Globus pallidus (tissue), 1 donor: ENCODE data around the gene IFNA17.
A peak's percentile ranks its signal among the peaks of the same experiment; 100 is the strongest.
"Not testable (repeated sequence)": the region's sequence is repeated elsewhere in the genome, so short reads cannot be mapped to it uniquely, and the experiment has no call there.

Experiments
- DNase-seq: peaks from one replicate; pipeline ENCODE4 v3.0.0-alpha.2; 2015; ENCODE audit warnings: low spot score

Gene IFNA17

DNA sequence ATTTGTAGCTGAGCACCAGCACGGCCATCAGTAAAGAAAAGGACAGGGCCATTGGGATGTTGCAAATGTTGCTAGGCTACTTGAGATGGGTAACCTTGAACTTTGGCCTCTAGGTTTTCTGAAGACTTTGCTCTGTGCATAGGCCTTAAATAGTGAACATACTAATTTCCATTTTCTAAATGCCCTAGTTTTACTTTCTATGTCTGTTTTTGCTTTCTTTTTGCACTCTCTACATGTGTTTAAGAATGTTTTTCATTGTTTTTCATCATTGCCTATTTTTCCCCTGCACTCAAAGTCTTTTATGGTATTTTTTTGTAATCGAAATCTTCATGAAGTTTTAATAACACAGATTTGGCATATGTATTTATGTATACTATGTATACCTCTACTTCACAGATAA lies at the start of gene IFNA17:
Gene IFNA17 (minus strand): TSS at position 101 of the 400 bp plus-strand sequence. CDS start 49 bp downstream, at position 52.
- no peak for DNase-seq

DNA sequence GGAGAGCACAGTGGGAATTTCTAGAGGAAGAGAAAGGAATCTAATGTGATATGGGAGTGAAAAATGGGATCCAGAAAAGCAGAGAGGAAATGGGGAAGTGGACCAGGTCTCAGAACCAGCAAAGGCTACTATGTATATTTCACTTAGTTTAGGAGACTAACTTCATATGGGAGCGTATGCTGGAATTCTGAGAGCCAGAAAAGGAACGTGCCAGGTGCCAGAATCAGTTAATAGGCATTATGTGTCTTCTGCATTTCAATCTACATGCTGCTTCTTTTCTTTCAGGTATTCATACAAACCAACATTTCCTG lies 40.3 kb upstream of the IFNA17 start:
- DNase-seq = no peak

DNA sequence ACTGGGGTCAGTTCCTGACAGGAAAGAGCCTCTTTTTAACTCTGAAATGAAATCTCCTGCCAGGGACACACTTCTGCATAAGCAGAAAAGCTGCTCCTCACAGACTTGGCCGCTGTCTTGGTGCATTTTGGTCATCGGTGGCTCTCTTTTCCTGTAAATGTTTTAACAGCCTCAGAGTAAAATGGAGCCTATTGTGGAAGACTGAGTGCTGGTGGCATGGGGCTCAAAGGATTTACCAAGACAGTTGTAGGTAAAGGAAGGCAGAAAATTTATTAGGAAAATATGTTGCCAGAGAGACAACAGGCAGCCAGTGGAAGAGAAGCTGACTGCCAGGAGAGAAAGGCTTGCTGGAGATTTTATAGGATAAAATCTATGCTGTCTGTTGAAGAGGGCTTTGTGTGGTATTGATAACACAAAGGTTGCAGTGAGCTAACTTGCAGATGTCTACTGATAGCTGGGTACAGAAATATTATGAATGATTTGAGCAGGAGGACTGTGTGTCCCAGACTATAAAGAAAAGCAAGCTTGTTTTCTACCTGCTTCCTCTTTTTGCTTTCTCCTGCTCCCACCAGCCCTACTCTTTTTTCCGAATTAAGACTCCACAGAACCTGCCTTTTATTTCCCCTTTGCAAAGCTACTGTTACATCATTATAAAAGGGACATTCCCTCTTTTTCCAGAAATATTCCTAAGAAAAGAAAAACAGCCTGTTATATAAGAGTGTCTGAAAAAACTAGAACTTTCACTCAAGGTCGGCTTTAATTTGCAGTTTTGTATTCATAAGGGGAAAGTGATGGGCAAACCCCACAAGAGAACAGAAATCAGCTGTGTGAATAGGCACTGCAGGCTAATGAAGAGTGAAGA lies 39.7 kb upstream of the IFNA17 start:
- no peak for DNase-seq

DNA sequence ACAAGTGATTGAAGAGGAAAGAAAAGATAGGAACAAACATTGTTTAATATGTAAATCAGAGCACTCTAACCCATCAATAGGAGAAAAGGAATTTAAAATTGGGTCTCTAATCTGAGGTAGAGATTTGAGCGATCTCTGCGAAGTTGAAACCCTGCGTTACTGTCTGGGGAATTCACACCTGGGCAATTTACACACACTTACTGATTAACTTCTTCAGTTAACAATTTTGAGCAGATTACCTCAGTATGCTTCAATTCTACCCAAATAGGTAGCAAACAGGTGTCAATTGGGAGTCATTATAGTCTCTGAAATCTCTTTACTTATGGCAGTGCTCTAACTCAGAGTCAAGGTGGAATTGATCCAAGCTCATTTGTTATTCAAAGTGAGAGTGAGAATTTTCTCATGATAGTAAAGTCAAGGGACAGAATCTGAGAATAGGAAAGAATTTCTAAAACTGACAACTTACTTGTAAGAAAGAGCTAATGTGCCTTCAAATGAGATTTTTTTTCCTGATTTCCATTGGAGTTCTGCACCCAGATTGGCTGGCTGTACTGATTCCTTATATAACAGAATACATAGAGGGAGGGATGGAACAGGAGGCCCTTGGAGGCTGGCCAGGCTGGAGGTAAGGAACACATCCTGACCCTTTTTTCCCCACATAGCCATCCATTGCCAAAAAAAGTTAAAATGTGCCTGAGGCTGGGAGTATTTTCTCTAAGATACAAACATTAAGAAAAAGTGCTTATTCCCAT lies 38.9 kb upstream of the IFNA17 start:
- no peak for DNase-seq

DNA sequence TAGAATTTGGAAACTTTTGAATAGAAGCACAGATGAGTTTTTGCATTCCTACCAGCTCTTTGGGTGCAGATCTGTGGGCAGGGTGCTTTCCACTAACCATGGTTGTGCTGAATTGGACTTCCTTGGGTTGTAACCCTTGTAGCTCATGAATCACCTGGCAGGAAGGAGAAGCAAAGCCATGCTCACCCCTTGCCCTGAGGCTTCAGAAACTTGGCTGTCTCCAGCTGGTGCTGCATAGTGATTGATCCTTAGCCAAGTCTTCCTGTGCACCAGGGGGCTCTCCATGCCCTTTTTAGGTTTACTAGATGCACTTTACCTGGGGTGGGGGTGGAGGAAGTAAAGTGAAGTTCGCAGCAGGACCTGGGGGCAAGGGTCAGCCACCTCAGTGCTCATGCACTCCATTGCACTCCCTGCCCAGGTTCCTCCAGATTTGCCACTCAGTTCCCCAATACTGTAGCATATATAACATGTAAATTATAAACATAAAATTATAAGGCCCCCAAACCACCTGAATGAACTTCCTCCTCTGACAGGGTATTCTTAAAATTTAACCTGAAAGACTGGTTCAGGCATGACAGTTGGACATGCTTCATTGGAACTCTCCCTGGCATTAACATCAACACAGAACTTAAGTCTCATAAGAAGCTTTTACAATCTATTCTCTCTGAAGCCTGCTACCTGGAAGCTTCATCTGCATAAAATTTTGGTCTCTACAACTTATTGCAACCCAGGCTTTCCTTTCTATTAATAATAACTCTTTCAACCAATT lies 37.6 kb upstream of the IFNA17 start:
- no peak for DNase-seq

DNA sequence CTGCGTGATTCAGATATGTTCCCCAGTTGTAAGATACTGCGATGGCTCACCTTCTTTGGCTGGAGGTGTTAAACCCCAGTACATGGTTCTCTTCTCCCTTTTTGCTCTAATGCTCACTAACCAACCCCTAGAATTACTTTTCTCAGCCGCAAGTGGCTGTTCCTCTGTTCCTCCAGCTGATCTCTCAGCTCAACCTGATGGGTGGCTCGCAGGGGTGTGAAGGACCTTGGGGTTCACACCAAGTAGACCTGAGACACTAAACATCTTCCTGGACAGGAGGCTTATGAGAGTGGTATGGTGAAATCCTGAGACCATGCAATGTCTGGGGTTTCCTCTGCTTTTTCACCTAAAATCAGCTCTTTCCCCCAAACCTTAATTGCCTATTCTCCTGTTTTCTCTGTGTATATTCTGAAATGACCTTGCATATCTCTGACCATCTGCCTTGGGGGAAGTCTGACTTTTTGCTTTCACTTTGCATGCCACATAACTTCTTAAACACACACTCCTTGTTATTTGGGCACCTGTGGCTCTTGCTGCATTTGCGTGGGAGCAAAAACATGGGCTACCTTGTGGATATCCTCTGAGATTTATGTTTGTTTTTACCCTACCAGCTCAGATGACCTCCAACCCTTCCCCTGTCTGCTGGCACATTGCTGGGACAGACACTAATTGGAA lies 27.7 kb upstream of the IFNA17 start:
- no peak for DNase-seq

DNA sequence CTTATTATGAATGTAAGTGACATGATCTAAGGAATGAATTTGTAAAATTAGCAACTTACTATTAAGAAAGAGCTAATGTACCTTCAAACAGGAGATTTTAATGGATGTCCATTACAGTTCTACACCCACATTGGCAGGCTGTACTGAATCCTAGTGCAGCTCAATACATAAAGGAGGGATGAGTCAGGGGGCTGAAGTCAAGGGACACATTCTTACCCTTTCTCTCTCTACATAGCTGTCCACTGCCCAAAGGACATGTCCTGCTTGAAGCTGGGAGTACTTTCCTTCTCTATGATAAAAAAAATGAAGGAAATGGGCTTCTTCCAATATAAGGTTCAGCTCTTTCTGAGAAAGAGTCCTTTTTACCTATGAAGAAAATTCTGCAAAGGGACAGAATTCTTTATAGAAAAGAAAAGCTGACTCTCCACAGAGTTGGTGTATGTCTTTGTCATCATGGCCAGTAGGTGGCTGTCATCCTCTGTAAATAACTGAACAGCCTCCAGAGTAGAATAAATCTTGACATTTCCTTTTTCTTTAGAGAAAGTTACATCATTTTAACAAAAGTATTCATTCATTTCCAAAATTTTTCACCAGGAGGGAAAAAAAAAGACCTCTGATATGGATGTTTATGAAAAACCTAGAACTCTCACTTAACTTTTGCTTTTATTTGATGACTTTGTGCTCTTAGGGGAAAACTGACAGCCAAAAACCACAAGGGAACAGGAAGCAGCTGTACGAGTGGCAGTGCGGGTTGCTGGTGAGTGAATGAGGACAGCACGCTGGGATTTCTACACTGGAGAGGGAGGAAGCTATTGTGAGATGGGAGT lies 24.9 kb upstream of the IFNA17 start:
- DNase-seq = peak; percentile 49

DNA sequence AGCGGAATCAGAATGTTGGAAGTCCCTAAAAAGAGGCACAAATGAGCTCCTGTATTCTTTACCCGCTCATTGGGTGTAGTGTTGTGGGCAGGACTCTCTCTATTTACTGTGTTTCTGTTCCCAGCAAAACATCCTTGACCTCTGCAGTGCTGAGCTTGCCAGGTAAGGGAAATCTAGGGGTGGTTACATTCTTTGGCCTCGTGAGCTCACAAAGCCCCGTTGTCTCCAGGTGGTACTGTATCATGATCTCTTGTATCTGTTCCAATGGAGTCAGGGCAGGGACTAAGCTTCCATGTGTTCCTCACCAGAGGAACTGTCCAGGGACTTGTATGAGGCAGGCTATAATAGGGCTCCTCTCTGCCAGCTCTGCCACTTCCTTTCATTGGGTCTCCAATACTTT lies 23.6 kb upstream of the IFNA17 start:
- DNase-seq = no peak

DNA sequence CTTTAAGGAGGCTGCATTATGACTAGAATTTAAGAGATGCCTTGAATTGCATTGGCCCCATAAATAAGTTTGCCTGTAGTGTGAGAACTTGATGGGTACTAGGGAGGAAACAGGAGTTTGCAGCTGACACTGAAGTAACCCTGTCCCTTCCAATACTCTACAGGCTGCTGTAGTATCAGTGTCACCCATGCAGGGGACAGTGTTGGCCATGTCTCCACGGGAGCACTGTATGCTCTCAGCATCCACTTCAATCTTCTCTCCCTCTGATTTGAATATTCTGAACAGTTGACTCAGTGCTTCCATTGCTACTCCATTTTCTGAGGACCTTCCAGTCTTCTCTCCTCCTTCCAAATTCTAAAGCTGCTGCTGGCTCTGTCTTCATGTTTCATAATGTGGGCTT lies 23.2 kb upstream of the IFNA17 start:
- no peak for DNase-seq

DNA sequence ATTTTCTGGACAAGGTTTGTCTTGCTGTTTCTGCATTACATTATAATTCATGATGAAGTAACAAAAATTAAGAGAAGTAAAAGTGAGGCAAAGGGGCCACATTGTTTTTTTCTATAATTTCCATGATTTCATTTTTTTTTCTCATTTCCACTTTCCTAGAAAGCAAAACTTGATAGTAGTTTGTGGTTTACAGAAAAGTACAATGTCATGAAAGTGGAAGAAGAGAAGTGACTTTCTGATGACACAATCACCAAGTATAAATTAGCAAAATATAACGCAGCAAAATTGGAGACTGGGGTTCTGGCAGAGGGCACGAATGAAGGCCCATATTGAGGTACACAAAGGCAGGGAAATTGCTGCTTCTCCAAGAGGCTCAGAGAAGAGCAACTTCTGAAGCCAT lies 16.8 kb upstream of the IFNA17 start:
- DNase-seq = no peak

DNA sequence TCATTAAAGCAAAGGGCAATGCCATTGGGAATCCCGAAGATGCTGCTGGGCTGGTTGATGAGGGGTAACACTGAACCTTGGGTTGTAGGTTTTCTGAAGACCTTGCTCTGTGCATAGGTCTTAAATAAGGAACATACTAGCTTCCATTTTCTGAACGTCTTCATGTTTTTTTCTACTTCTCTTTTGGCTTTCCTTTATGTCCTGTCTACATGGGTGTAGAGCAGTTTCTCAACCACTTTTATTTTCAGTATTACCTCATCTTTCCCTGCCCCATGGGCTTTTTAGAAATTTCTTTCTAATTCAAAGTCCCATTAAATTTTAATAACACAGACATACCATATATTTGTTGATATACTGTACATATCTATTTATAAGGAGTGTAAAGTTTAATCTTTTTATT lies 11.9 kb upstream of the IFNA17 start, which contains the start of gene IFNA14:
Gene IFNA14 (minus strand): TSS at position 95 of the 400 bp plus-strand sequence. CDS start 70 bp downstream, at position 25.
- DNase-seq = no peak

DNA sequence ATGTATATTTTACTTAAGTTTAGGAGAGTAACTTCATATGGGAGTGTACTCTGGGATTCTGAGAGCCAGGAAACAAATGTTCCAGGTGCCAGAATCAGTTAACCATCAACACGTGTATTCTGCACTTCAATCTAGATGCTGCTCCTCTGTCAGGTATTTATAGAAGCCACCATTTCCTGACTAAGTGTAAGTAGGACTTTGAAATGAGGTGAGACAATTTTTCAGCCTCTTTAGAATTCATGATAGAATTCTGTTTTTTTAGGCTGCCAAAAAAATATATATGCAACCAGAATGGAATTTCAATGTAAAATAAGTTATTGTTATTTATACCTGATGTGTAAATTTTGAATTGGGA lies 8.3 kb upstream of the IFNA17 start:
- DNase-seq = not testable (repeated sequence)

DNA sequence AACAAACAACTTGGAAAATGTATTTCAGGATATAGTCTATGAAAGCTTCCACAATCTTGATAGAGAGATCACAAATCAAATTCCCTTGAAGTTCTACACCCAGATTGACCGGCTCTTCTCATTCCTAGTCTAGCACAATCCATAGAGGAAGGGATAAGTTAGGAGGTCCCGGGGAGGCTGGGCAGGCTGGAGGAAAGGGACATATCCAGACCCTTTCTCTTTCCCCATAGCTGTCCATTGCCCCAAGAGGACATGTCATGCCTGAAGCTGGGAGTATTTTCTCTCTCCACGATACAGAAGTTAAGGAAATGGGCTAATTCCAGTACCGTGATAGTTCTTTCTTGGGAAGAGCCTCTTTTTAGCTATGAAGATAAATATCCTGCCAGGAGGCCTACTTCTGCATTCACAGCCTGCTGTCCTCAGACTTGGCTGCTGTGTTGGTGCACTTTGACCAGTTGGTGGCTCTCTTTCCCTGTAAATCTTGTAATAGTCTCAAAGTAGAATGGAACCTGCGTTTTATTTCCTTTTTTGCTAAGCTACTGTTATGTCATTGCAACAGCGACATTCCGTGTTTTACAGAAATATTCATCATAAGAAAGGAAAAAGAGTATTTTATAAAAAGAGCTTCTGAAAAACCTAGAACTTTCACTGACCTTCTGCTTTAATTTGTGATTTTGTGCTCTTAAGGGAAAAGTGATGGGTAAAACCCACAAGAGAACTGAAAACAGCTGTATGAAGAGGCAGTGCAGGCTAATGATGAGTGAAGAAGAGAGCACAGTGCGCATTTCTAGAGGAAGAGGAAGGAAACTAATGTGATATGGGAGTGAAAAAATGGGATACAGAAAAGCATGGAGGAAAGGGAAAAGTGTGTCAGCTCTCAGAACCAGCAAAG lies 7.7 kb upstream of the IFNA17 start:
- DNase-seq = peak; percentile 50

DNA sequence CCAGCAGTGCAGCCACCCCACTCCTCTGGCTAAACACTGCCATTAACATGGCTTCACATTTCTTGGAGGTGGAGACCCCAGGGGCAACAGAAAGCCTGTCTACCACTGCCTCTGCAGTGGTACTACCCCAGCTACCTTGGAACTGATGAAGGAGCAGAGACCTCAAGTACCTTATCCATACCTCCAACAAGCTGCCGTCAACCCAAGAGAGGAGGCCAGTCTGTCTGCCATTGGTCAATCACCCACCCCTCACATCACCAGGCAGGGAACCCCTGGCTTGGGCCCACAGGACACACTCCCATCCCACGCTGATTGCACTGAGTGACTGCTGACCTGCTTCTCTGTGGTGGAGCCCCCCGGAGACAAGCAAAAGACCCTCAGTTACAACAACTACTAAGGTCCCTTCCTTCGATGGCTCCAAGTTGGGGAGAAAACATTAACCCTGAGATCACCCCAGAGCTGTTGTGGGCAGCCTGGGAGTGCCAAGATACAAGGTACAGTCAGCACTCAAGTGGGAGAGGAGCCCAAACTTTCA lies 6.2 kb upstream of the IFNA17 start:
- no peak for DNase-seq

DNA sequence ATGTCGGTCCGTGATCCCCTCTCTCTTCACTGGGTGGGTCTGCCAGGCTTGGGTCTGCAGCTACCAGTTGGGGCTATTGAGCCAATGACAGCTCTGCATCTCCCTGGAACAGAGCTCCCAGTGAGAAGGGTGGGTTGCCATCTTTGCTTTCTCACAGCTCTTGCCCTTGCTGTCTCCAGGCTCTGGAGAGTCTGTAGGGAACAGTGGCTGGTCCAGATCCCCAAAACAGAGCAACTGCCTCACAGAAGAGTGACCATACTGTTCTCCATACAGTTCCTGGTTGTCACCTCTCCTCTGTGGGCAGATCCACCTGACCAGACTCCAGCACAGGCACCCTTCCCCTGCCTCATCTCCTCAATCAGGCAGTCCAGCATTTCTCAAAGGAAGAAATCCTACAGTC lies 5.2 kb upstream of the IFNA17 start:
- DNase-seq = no peak

DNA sequence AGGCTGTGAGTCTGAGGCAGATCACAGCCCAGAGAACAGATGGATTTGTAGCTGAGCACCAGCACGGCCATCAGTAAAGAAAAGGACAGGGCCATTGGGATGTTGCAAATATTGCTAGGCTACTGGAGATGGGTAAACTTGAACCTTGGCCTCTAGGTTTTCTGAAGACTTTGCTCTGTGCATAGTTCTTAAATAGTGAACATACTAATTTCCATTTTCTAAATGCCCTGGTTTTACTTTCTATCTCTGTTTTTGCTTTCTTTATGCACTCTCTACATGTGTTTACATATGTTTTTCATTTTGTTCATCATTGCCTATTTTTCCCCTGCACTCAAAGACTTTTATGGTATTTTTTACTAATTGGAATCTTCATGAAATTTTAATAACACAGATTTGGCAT lies 10.8 kb downstream of the IFNA17 start, which contains the start of gene IFNA16:
Gene IFNA16 (minus strand): TSS at position 101 of the 400 bp plus-strand sequence. CDS start 6 bp downstream, at position 95.
- not testable (repeated sequence) for DNase-seq

DNA sequence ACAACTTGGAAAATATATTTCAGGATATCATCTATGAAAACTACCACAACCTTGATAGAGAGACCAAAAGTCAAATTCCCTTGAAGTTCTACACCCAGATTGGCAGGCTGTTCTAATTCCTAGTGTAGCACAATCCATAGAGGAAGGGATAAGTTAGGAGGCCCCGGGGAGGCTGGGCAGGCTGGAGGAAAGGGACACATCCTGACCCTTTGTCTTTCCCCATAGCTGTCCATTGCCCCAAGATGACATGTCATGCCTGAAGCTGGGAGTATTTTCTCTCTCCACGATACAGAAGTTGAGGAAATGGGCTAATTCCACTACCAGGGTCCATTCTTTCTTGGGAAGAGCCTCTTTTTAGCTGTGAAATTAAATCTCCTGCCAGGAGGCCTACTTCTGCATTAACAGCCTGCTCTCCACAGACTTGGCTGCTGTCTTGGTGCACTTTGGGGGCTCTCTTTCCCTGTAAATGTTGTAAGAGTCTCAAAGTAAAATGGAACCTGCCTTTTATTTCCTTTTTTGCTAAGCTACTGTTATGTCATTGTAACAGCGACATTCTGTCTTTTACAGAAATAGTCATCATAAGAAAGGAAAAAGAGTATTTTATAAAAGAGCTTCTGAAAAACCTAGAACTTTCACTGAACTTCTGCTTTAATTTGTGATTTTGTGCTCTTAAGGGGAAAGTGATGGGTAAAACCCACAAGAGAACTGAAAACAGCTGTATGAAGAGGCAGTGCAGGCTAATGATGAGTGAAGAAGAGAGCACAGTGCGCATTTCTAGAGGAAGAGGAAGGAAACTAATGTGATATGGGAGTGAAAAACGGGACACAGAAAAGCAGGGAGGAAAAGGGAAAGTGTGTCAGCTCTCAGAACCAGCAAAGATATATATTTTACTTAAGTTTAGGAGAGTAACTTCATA lies 14.4 kb downstream of the IFNA17 start:
- peak; percentile 5 for DNase-seq

DNA sequence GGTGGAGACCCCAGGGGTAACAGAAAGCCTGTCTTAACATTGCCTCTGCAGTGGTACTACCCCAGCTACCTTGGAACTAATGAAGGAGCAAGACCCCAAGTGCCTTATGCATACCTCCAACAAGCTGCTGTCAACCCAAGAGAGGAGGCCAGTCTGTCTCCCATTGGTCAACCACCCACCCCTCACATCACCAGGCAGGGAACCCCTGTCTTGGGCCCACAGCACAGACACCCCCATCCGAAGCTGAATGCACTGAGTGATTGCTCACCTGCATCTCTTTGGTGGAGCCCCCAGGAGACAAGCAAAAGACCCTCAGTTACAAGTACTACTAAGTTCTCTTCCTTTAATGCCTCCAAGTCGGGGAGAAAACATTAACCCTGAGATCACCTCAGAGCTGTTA lies 15.9 kb downstream of the IFNA17 start:
- not testable (repeated sequence) for DNase-seq

DNA sequence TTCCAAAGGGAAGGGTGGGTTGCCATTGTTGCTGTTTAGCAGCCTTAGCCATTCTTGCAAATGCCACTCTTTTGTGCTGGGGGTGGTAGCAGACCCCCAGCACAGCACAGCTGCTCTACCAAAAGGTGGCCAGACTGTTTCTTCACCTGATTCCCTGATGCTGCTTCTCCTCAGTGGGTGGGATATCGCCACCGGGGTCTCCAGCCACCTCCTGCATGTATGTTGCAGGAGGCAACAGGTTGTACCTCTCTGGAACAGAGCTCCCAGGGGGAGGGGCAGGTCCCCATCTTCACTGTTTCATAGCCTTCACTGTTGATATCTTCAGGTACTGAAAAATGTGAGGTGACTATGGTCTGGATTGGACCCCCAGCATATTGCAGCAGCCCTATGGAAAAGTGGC lies 17.2 kb downstream of the IFNA17 start:
- DNase-seq = not testable (repeated sequence)
